Testis (tissue), 3 donors: Measurements from ENCODE around the gene CYP24A1. TPM values are rescaled to one million over a fixed set of nuclear protein-coding genes. Genes with fewer than 3 reads are reported as not detected.

Experiments
- DNase-seq: peaks from one replicate; pipeline ENCODE4 v3.0.0-alpha.2; 2019
- H3K27ac ChIP-seq, 2 donors: fragments of 200-600 bp; sonication (generic); one replicate each; pipeline ENCODE4 v1.5.1; 2019
- H3K27me3 ChIP-seq: fragments of 200-600 bp; sonication (generic); one replicate; pipeline ENCODE4 v1.5.1; 2019
- H3K36me3 ChIP-seq: fragments of 200-600 bp; sonication (generic); one replicate; pipeline ENCODE4 v1.5.1; 2017; ENCODE audit warnings: low read depth; ENCODE audit errors: missing control alignments
- H3K4me1 ChIP-seq: fragments of 200-600 bp; sonication (generic); one replicate; pipeline ENCODE4 v1.5.1; 2019
- H3K4me3 ChIP-seq, 2 donors: fragments of 200-600 bp; sonication (generic); one replicate each; pipeline ENCODE4 v1.5.1; 2017 to 2019
- H3K9me3 ChIP-seq: fragments of 200-600 bp; sonication (generic); one replicate; pipeline ENCODE4 v1.5.1; 2017
- CTCF ChIP-seq, 3 experiments: fragments of 450-650 bp in 2 of 3; fragments of 200-600 bp in 1 of 3; sonication (generic) in 1 of 3; IDR thresholded peaks; one replicate each; pipeline ENCODE4 v1.5.1; 2016 to 2019; ENCODE audit warnings: antibody characterized with exemption in 3 of 3, mild to moderate bottlenecking in 2 of 3, moderate library complexity in 1 of 3
- POLR2A ChIP-seq: fragments of 450-650 bp; IDR thresholded peaks from one replicate; pipeline ENCODE4 v1.6.1; 2017; ENCODE audit warnings: antibody characterized with exemption, mild to moderate bottlenecking, moderate library complexity
- WGBS, 2 donors: methylation state at CpG; one replicate each; pipeline ENCODE4 v1.1.5; 2018; 5-methylcytosine and 5-hydroxymethylcytosine counted together
- intact Hi-C: fragments of 100-400 bp; cut with DNase I; formaldehyde crosslinking; loops from one replicate; pipeline ENCODE4 v1.15.1; 2023; ENCODE audit warnings: low total_unique reads
- polyA plus RNA-seq: library from polyadenylated mRNA; stranded (reverse); fragments of 350-450 nt; fragmentation: Illumina TruSeq; extraction: RNeasy Lipid Tissue Mini Kit (QIAGEN cat#74804); gene quantifications from one replicate; pipeline ENCODE4 v1.2.3, GENCODE V29; 2014; ENCODE audit warnings: low read depth, low replicate concordance; ENCODE audit not compliant: insufficient read depth
- total RNA-seq, 2 donors: library from RNA; depleted of rRNA; stranded (reverse); fragments of >200 nt; gene quantifications; one replicate each; pipeline ENCODE4 v1.2.3, GENCODE V29; 2016

CYP24A1 gene
- total and polyA plus RNA-seq, 3 donors from 2014 or later: 0.43 to 0.94 TPM; not detected in 1

DNA sequence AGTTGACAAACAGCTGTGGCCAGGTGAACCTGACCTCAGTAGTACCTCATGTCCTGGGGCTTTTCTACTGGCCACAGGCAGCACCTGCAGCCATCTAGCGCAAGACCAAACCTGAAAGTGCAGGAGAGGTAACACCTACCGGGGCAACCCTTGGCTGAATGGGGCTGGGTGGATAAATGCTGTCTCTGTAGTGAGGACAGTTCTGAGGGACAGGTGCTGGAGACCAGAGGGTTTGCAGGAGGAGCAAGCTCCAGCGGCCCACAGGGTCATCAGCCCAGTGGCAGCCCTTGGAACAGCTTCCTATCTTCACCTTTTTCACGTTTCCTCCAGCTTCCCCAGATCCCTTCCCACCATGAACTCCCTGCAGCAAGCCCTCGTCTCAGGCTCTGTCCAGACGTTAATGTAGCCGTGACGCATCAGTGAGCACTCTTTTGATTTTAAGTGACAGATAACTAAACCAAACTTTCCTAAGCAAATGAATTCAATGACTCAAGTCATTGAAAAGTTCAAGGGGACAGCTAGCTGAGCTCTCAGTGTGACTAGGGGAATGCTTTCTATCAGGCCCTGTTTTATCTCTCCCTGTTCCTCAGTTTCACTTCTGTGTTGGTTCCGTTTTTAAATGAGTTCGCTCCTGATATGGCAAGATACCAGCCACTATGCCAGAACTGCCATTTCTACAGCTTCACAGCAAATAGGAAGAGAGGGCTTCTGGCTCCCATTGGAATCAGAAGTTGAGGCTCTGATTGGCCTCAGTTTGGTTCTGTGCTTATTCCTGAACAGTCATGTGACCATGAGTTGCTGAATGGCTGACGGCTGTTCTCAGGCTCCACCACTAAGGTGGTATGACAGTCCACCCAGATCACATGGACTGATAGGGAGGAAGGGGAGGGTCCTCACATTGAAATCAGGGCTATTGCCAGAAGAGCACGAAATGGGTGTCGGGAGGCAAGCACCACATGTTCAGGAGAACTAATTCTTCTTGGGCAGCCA lies 22.0 kb upstream of the CYP24A1 start:
- WGBS, 2 donors: 80 to 88% methylated on average over 13 of the region's 13 CpGs
- no peak overlapping the region for H3K4me3 ChIP-seq
- no peaks in the 10 kb centered on the region for H3K27me3 ChIP-seq
- H3K36me3 ChIP-seq: no peaks in the 10 kb centered on the region
- H3K9me3 ChIP-seq: no peaks in the 10 kb centered on the region
- no peak for TF ChIP-seq CTCF (IDR thresholded peaks at IDR 0.05)
- TF ChIP-seq POLR2A: no peak
- H3K27ac ChIP-seq: no peak overlapping the region
- intact Hi-C loops: no loop called here
- no peak for DNase-seq
- H3K4me1 ChIP-seq: no peaks in the 10 kb centered on the region

DNA sequence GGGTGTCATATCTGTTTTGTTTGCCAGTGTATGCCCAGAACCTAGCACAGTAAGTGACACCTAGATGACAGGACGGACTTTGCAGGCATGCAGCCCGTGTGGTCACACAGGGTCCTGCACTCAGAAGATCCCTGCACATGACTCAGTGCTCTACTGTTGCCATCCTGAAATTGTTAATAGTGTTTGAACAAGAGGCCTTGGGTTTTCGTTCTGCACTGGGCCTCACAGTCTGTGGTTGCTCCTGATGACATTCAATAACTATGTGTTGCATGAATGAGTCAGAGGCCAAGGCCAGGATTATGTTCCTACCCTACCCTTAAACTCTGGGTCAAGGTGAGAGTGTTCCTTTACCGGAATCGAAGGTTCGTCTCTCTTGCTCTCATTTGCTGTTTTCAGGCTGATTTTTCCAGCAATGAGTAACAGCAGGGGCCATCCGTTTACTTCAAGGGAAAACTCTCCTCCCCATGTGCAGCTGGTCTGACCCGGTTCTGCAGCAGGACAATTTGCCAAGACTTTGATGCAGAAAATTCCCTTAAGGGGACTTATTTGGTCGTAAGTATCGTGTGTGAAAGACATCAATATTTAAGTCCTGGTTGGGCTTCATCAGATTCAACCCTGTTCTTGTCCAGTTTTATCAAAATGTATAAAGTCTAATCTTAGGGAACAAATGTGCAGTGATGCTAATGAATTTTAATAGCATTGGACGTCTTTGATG lies 21.1 kb upstream of the CYP24A1 start:
- no peaks in the 10 kb centered on the region for H3K36me3 ChIP-seq
- no peak for TF ChIP-seq CTCF (IDR thresholded peaks at IDR 0.05)
- no peak for TF ChIP-seq POLR2A
- no peaks in the 10 kb centered on the region for H3K27me3 ChIP-seq
- H3K27ac ChIP-seq: no peak overlapping the region
- DNase-seq: no peak
- WGBS, 2 donors: 59 to 72% methylated on average over 11 of the region's 11 CpGs
- intact Hi-C loops: no loop called here
- no peaks in the 10 kb centered on the region for H3K9me3 ChIP-seq
- no peak overlapping the region for H3K4me3 ChIP-seq
- H3K4me1 ChIP-seq: no peaks in the 10 kb centered on the region

- WGBS, 2 donors: 80 to 85% methylated on average over 5 of the region's 5 CpGs
- no peak for DNase-seq
- intact Hi-C loops: no loop called here
Observed at GRCh38 chr20:54193817-54194216, 20.0 kb upstream of the CYP24A1 start.

DNA sequence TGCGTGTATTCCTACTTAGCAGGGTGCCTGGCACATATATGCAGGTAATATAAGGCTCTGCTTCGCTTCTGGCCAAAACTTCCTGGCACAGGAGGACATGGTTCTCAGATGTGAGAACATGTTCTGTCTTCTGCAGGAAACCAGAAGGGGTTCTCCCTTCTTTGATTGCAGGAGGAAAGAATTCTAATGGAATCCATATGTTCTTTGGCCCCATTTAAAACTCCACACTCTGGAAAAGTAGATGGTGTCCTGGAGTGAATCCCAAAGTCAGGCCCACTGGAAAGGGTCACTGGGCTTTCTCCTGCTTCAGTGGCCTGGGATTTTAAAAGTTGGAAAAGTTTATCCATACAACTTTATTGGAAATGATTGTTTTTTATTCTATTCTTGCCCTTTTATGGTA lies 16.4 kb upstream of the CYP24A1 start:
- intact Hi-C loops: no loop called here
- no peaks in the 10 kb centered on the region for H3K36me3 ChIP-seq

More at GRCh38 chr20:54193817-54194216, 20.0 kb upstream of the CYP24A1 start:
- Histone ChIP-seq H3K9me3 (no peaks in the 10 kb centered on the region), H3K4me3 (no peak overlapping the region), H3K27ac (no peak overlapping the region), H3K4me1 (no peaks in the 10 kb centered on the region), H3K36me3 (no peaks in the 10 kb centered on the region), H3K27me3 (no peaks in the 10 kb centered on the region)
- no peak for TF ChIP-seq CTCF (IDR thresholded peaks at IDR 0.05)
- no peak for TF ChIP-seq POLR2A

More for the DNA sequence above, 16.4 kb upstream of the CYP24A1 start:
- H3K27me3 ChIP-seq: no peaks in the 10 kb centered on the region
- TF ChIP-seq POLR2A (no peak), CTCF (IDR thresholded peaks at IDR 0.05) (no peak)
- no peaks in the 10 kb centered on the region for H3K4me1 ChIP-seq
- WGBS, 2 donors: 79 to 98% methylated on average over 2 of the region's 2 CpGs
- no peaks in the 10 kb centered on the region for H3K9me3 ChIP-seq
- H3K27ac ChIP-seq: no peak overlapping the region
- no peak overlapping the region for H3K4me3 ChIP-seq
- DNase-seq: no peak
